Endothelial cell (in vitro differentiated cells): ENCODE data around the gene SHC4. TPM values are rescaled to one million over a fixed set of nuclear protein-coding genes. Genes with fewer than 3 reads are reported as not detected.

Source experiments
- DNase-seq: peaks from one replicate; pipeline ENCODE4 v3.0.0; 2021; ENCODE audit warnings: low spot score
- H3K27ac Mint-ChIP-seq: one replicate; pipeline ENCODE4 v1.8.0; 2021; ENCODE audit warnings: mixed read lengths, inconsistent platforms; ENCODE audit not compliant: unreplicated experiment
- H3K27me3 Mint-ChIP-seq: one replicate; pipeline ENCODE4 v1.8.0; 2021; ENCODE audit warnings: mild to moderate bottlenecking, moderate library complexity, mixed read lengths, inconsistent platforms; ENCODE audit not compliant: unreplicated experiment
- H3K36me3 Mint-ChIP-seq: one replicate; pipeline ENCODE4 v1.8.0; 2021; ENCODE audit warnings: mild to moderate bottlenecking, low read depth, mixed read lengths, inconsistent platforms; ENCODE audit not compliant: unreplicated experiment
- H3K4me1 Mint-ChIP-seq: one replicate; pipeline ENCODE4 v1.8.0; 2021; ENCODE audit warnings: mild to moderate bottlenecking, mixed read lengths, inconsistent platforms; ENCODE audit not compliant: unreplicated experiment
- H3K4me3 Mint-ChIP-seq: one replicate; pipeline ENCODE4 v1.8.0; 2021; ENCODE audit warnings: mild to moderate bottlenecking, mixed read lengths, inconsistent platforms; ENCODE audit not compliant: unreplicated experiment
- H3K9me3 Mint-ChIP-seq: one replicate; pipeline ENCODE4 v1.8.0; 2021; ENCODE audit warnings: mixed read lengths, inconsistent platforms; ENCODE audit not compliant: unreplicated experiment
- CTCF ChIP-seq: fragments of 200-600 bp; sonication (generic); IDR thresholded peaks from one replicate; pipeline ENCODE4 v1.5.0; 2021; ENCODE audit warnings: antibody characterized with exemption; ENCODE audit not compliant: unreplicated experiment
- total RNA-seq: library from RNA; stranded (reverse); fragmentation: NEBNext Ultra II Directional; extraction: Animal tissue kit (Norgen Biotek cat#: 25700); gene quantifications from one replicate; pipeline ENCODE4 v1.2.1, GENCODE V29; 2021; ENCODE audit not compliant: unreplicated experiment

The SHC4 gene
- total RNA-seq, 1 donor from 2014 or later, result 6.8 TPM

DNA sequence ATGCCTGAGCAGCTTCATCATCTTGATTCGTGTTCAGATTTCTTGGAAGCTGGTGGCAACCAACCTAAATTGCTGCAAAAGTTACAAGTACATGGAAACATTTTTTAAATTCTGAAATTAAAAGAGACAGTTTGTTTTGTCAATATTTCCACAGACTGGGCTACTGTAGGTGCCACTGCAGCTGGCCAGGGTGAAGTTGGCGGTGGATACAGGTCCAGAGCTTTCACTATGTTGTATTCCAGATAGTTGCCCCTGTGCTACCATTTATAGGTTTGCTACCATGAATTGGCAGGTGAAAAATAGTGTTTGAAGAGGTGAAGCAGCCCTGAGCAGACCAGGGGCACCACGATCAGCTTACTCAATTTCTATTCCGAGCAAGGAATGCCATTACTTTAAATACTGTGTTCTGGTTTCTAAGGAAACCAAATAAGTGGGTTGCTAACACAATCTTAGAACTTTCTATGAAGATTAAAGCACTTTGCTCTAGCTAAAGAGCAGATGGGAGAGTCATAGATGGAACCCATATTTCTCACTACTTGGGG is 21.2 kb upstream of the SHC4 start:
- Mint-ChIP-seq H3K36me3 (no peaks in the 10 kb centered on the region), H3K9me3 (no peaks in the 10 kb centered on the region), H3K27ac (no peak overlapping the region), H3K4me1 (peaks cover 2% of the 10 kb centered on the region), H3K4me3 (no peak overlapping the region), H3K27me3 (no peaks in the 10 kb centered on the region)
- TF ChIP-seq CTCF, result no peak
- no peak for DNase-seq

DNA sequence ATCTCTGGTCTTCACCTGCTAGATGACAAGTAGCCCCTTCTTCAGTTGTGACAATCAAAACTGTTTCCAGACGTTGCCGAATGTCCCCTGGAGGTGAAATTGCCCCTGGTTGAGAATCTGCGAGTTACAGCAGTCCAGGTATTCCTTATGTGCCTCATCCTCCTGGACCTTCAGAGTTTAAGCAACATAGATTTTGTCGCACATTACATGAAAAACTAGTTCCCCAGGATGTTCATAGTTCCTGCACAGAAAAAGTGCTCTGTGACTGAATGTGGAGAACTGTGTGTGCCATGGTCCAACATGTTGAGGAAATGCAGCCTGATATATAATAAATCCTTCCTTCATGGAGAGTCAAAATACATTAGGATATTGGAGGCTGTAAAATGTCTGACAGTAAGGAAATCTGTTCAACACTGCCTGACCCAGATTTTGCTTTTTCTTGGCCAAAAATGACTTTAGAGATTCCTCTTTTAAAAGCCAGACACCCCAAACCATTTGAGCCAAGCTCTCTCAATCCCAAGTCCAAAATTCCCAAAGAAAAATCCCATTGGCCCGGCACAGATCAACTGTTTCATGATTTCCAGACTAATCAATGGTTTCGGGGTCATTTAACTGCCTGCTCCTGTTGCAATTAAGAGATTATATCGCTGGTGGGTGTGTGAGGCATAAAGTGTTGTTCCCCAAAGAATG is 20.4 kb upstream of the SHC4 start:
- Mint-ChIP-seq H3K36me3 (no peaks in the 10 kb centered on the region), H3K4me3 (no peak overlapping the region), H3K4me1 (peaks cover 2% of the 10 kb centered on the region), H3K27ac (no peak overlapping the region), H3K27me3 (no peaks in the 10 kb centered on the region), H3K9me3 (no peaks in the 10 kb centered on the region)
- TF ChIP-seq CTCF, result no peak
- DNase-seq, result no peak

DNA sequence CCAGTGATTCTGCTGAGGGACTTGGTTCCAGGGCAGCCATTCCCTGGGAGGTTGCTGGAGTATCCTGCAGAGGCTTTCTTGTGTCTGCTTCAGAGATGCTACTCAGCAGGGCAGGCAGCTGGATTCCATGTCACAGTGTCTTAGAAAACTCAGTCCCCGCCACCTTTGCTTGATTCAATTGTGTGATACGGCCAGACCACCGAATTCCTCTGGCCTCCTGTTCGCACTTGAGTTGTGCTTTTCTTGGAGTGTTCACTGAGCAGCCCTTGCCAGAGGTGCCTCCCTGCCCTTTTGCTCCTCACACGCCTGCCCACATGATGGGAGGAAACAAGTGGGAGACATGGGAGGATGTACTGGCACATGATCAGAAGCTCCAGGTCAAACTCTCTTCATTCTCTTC is 19.6 kb upstream of the SHC4 start:
- no peak for DNase-seq
- Mint-ChIP-seq H3K4me1 (peaks cover 2% of the 10 kb centered on the region), H3K27ac (no peak overlapping the region), H3K4me3 (no peak overlapping the region), H3K9me3 (no peaks in the 10 kb centered on the region), H3K36me3 (no peaks in the 10 kb centered on the region), H3K27me3 (no peaks in the 10 kb centered on the region)
- TF ChIP-seq CTCF, result no peak

DNA sequence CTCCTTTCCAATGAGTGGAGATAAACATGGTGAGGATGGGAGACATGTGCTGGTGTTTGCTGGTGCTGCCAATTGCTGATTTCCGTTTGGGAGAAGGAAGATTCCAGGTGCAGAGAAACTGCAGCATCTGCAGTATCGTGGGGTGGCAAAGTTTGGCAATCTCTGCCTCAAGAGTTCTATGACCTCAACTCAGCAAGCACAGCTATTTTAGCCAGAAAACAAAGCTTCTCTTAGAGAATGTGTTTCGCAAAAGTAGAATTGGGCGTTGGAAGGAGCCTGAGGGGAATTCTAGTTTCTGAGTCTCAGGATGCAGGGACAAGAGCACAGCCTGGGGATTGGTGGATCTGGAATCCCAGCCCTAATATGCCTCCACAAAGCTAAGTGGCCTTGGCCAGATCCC is 18.2 kb upstream of the SHC4 start:
- TF ChIP-seq CTCF, result no peak
- no peak overlapping the region for H3K4me3 Mint-ChIP-seq
- H3K27ac Mint-ChIP-seq, result no peak overlapping the region
- no peaks in the 10 kb centered on the region for H3K9me3 Mint-ChIP-seq
- no peaks in the 10 kb centered on the region for H3K36me3 Mint-ChIP-seq
- no peaks in the 10 kb centered on the region for H3K27me3 Mint-ChIP-seq
- H3K4me1 Mint-ChIP-seq, result peaks cover 2% of the 10 kb centered on the region
- DNase-seq, result no peak

DNA sequence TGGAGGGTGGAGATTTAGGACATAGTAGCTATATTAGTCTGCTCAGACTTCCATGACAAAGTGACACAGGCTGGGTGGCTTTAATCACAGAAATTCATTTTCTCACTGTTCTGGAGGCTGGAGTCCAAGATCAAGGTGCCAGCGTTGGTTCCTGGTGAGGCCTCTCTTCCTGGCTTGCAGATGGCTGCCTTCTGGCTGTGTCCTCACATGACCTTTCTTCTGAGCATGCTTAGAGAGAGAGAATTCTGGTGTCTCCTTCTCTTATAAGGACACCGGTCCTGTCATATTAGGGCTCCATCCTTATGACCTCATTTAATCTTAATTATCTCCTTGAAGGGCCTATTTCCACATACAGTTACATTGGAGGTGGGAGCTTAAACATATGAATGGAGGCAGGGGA is 14.9 kb upstream of the SHC4 start:
- Mint-ChIP-seq H3K27me3 (no peaks in the 10 kb centered on the region), H3K4me3 (no peak overlapping the region), H3K36me3 (no peaks in the 10 kb centered on the region), H3K27ac (no peak overlapping the region), H3K4me1 (peaks cover 9% of the 10 kb centered on the region), H3K9me3 (no peaks in the 10 kb centered on the region)
- TF ChIP-seq CTCF, result no peak
- DNase-seq, result no peak
